NCI-H748 (cell line): ENCODE data around the gene TOX2.

Experiments
- DNase-seq: peaks from one replicate; lab custom pipeline; 2025; ENCODE audit not compliant: unreplicated experiment; lab: John Stamatoyannopoulos, UW

Gene TOX2, protein sequence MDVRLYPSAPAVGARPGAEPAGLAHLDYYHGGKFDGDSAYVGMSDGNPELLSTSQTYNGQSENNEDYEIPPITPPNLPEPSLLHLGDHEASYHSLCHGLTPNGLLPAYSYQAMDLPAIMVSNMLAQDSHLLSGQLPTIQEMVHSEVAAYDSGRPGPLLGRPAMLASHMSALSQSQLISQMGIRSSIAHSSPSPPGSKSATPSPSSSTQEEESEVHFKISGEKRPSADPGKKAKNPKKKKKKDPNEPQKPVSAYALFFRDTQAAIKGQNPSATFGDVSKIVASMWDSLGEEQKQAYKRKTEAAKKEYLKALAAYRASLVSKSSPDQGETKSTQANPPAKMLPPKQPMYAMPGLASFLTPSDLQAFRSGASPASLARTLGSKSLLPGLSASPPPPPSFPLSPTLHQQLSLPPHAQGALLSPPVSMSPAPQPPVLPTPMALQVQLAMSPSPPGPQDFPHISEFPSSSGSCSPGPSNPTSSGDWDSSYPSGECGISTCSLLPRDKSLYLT

DNA sequence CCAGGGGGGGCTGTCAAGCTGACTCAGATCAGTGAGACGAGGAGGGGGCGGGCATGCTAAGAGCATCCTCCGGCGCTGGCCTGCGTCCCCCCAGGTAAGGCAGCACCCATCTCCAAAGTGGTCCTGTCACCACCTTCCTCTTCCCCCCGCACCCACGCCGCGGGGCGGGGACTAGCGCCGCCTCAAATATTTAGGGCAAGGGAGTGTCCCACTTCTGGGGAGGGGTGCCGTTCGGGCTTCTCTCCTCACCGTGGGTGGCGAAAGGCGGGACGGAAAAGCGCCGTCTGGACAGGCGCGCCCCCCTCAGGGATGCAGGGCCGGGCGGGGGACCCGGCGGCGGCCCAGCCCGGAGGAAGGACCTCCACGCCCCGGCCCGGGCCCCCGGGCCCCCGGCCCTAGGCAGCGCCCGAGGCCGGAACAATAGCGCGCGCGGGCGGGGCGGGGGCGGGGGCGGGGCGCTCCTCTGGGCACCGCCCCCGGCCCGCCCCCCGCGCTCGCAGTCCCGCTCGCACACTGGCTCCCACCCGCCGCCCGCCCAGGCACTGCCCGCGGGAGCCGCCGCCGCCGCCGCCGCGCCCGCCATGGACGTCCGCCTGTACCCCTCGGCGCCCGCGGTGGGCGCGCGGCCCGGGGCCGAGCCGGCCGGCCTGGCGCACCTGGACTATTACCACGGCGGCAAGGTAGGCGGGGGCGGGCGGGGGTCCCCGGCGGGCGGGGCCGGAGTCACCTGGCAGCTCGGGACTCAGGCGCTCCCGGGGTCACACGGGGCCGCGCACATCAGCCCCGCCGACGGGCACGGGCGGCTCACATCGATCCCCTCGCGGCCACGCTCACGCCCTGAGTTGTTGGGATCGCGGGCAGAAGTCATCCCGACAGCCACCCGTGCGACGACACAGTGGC, at the start of gene TOX2:
TSS of gene TOX2 (plus strand) at position 542 of the 900 bp plus-strand sequence. CDS start at position 582, 40 bp downstream.
- peak; percentile 55 for DNase-seq

DNA sequence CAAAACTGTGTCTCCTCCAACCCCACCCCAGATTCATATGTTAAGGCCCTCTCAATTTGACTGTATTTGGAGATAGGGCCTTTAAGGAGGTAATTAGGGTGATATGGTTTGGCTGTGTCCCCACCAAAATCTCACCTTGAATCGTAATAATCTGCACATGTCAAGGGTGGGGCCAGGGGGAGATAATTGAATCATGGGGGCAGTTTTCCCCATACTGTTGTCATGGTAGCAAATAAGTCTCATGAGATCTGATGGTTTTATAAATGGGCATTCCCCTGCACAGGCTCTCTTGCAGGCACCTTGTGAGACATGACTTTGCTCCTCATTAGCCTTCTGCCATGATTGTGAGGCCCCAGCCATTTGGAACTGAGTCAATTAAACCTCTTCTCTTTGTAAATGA, 46.6 kb upstream of the TOX2 start:
- DNase-seq, result no peak

DNA sequence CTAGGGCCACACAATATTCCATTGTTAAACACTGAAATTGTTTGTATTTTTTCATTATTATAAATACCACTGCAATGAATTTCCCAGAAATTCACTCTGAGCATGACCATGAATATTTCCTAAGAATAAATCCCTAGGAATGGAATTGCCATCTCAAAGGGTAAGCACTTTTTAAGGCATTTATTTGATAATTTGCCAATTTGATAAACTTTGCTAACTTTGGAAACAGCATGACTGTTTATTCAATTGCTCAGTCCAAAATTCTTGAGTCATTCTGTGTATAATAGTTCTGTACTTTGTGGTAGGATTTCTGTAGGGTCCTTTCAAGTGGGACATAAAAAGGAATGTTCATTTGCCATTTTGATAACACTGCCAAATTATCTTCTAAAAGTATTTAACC, 44.2 kb upstream of the TOX2 start:
- DNase-seq, result no peak

DNA sequence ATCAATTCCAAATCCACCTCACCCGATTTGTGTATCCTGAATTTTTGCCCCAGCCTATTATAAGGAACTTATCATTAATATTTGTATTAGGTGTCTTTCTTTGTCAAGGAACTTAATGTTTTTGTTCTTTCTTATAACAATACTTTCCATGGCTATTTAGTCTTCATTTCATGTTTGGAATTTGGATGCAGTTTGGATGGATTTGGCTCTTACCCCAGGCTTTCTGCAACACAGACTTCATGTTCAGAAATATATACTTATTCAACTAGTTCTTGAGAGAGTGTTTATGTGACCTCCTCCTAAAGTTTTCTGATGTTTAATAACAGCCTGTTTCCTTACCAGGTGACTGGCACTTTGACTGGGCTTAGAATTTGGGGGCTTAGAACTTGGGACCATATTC, 35.9 kb upstream of the TOX2 start:
- DNase-seq, result no peak

DNA sequence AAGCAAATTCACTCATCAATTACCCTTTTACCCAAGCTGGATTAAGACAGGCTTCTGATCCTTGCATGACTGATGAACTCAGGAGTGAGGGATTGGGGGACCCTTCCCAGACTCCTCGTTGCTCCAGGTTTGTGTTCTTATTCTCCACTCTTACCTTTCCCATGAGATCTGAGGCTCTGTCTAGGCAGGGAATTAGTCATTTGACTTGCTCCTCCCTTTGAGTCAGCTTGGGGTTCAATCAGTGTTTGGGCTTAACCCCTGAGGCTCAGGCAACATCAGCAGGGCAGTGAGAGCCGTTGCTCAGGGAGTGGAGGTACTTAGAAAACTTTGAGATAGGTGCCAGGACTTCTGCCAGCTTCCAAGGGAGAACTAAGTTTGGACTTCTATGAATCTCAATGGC, 20.7 kb upstream of the TOX2 start:
- no peak for DNase-seq

DNA sequence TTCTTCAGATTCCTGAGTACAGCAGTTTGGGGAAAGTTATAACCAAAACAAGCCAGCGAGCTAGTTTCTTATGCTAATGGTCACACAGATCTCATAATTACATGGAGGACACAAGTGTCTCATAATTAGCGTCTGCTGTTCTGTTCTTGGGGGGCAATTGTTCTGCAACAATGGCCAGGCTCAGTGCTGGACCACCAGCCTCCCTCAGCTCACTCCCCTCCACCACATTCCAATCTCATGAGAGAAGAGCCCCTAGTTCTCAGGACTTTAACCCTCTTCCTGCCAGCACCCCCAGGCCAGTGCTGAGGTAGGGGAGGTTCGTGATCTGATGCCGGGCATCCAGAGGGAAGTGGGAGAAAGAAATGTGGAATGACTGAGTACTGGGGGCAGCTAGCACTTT, 20.2 kb upstream of the TOX2 start:
- DNase-seq, result no peak

DNA sequence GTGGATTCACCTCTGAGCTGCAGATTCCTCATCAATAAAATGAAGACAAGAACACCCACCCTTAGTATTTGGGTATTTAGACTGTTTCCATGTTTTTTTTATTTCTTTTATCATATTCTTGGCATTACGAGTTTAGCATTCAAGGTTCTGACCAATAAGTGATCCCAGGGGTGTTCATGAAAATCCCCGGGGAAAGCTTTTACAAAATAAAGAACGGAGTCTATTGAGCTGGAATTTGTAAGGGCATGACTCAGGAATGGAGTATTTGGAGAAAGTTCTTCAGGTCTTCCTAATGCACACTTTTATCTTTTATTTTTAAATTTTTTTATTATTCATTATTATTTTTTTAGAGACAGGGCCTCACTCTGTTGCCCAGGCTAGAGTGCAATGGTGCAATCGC, 19.4 kb upstream of the TOX2 start:
- DNase-seq, result no peak

DNA sequence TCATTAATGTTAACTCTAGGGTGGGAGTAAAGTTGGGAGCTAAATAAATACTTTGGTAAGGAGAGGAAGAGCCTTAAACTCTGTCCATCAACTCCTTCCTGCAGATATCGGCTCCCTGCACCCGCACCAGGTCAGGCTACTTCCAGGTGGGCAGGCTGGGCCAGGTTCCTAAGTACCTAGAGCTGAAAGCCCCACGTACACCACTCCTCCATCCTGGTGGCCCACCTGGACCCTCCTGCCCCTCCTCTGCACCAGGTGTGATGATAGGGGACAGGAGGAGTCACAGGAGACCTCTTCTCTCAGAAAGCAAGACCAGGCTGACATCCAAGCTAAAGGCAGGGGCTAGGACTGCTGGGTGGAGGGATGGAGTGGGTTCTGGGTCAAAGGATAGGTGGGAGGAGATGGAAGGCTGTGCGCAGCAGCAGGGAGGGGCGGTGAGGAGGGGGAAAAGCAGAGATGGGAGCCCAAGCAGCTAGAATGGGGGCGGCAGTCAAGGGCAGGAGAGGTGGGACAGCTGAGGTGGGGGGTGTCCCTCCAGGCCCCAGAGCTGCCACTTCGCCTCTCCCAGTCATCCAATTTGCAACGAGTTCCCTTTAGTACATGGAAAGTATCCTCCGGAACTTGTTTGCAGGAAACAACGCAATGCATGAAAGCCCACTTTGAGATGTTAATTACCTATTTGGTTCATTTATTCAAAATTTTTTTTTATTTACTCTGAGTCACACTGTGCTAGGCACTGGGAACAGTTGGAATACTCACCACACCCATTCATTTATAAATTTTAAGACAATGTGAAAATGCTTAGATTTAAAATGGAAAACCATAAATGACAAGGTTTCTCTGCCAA, 15.2 kb upstream of the TOX2 start:
- DNase-seq, result no peak

DNA sequence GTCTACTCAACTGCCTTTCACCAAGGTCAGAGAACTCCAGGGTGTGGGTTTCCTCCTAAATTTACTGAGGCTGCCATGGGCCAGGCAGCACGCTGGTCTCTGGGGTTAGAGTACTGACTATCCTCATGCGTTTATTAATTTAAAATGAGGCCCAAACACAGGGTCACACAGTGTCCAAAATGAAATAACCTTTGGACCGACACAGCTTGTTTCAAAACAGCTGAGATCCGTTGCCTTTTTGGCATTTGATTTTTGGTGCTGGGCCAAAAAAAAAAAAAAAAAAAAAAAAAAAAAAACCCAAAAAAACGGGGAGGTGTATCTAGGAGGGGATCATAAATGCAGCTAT, 14.6 kb upstream of the TOX2 start:
- no peak for DNase-seq

DNA sequence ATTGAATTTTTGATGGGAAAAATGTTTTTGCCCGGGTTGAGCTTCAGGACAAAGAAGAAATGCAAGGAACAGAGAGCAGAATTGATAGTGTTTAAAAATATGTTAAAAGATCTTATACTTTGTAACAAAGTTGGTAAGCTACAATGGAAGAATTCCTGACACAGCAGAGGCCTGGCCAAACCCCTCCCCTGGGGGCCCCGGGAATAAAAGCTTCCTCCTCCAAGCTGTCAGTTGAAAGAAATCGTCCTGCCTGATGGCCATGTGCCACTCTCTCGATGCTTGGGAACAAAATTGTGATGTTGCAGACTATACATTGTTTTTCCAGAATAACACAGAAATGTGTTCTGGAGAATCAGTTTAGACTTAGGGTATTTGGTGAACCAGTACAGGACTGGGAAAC, 14.2 kb upstream of the TOX2 start:
- no peak for DNase-seq

DNA sequence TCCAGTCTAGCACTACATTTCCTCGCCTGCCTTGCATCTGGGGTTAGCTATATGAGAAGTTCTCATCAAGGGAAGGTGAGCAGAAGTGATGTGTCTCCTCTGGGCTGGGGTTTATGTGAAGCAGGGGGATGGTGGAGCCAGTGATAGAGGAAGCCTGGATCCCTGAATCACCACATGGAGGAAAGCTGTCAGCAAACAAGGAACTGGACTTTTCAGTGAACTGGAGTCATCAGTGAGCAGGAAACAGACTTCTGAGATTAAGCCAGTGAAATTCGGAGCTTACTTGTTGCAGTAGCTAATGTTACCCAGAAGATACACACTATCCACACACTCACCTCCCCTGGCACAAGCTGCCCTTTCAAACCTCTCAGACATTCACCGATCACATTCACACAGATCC, 13.4 kb upstream of the TOX2 start:
- no peak for DNase-seq

DNA sequence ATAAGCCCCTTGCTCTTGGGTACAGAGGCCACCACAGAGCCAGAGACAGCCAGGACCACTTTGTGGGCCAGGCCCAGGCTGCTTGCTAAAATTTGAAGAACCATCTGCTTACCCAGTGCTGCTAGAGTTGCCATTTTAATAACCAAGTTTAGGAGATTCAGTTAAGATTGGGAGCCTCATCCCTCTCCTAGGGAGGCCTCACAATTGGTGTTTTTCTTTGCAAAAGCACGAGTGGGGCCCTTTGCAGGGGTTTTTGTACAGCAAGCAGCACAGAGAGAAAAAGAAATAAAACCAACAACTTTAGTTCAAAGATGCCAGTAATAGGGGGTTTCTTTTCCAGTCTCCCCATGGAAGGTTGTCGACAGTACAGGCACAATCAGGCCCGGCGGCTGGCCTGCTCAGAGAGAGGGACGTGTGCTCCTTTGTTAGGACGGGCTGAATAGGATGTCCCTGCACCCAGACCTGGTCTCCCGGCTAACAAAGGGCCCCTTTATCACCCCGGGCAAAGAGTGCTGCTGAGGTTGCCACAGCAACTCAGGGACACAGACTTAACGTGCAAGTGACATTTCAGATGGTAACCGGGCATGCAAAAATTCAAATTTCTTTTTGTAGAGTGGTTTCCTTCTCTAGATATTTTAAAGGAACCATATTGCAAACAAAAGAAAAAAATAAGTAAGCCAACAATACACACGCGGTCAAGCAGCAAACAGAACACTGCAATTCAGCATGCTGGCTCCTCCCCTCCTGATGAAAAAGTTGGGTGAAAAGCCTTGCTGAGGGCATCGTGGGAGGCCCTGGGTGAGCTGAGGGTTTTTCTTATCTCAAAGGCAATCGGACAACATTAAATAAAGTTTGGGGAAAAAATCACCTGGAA, 10.5 kb upstream of the TOX2 start:
- peak; percentile 55 for DNase-seq

DNA sequence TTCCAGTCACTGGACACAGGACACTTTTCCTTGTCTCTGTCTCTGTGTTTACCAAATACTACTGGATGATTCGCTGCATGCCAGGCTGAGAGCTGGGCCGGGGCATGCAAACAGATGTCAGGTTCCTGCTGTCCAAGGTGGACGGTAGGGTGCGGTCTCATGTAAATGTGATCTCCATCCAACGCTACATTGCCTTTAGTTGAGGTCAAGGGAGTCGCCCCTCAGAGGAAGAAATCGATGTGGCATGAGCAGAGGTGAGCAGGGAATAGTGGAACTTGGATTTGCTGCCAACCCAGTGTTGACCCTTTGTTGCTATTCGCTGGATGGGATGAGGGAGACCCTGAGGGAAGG, 9.8 kb upstream of the TOX2 start:
- DNase-seq, result peak; percentile 20

DNA sequence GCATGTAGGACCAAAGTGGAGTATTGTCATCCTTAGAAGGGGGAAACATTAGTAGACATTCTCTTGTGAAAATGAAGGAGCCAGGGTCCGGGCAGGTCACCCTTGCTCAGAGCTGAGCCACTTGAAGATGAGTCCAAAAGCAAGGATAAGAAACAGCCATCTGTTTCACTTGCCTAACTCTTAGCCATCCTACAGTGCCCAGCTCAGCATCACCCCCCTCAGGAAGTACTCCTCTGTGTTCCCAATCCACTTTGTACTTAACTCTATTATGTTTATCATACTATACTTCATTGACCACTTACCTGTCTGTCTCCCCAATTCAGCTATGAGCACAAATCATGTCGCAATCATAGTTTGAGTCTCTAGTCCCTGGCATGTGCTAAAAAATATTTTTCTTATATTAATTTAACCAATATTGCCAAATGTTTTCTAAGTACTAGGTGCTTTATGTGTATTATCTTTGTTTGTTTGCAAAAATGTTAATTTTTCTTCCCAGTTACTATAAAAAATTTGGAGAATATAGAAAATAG, 8.1 kb upstream of the TOX2 start:
- DNase-seq, result no peak

DNA sequence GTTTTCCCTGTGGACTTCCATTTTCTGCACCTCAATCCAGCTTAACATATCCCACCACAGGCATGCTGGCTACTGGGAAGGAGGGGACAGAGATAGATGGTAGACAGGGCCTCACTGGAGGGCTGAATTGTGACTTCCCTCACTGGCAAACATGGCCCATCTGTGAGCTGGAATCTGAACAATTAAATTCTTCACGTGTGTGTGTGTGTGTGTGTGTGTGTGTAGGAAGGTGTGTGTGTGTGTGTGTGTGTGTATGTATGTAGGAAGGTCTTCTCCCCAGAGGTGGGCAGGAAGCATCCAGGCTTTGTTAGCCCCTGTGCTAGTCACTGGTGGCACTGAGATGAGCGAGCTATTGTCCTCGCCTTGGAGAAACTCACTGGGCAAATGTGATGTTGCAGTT, 5.4 kb upstream of the TOX2 start:
- no peak for DNase-seq

DNA sequence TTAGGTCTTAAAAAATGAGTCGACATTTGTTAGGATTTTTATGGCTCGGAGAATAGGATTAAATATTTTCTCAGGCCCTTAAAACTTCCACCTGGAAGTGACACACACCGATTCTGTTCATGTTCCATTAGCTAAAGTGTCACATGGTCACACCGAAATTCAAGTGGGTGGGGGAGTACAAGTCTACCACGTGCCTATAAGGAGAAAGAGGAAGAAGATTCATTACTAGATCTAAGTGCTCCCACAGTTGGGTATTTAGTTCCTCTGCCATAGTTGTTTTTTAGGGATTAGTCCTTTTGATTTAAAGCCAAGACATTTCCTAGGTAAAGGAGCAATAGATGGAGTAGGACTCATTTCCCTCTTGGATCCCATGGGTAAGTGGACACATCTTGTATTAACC, 4.9 kb upstream of the TOX2 start:
- DNase-seq, result no peak

DNA sequence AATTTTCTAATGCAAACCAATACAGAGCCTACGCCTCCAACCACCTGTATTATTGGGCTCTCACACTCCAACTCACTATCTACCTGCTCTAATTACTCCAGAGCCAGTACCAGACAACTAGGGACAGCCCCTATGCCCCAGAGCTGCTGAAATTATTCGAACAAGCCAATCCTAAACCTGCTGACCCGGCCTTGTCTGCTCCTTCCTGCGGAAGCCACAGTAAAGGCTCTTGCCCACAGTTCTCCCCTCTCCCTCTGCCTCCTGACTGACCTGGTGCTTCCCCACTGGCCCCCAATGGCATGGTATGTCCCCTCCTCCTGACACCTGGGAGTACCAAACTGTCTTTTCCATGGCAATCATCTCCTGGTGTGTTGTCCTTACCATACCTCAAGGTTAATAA, 4.1 kb upstream of the TOX2 start:
- no peak for DNase-seq

DNA sequence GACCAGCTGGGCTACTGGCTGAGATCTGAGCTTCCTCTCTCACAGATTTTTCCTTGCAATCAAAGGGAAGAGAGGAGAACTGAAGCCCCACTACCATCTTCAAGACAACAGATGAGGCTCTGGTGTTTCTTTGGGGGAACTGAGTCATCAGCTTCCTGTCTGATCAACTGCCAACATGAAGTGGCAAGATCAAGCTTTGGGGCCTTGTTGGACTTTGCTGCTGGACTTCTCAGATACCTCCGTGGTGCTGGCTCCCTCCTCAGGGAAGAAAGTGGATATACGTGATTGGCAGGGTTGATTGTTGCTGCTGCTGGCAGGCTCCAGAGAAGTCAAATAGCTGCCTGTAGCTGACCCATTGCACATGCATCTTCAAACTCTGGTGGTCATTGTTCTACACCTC, 3.6 kb upstream of the TOX2 start:
- peak; percentile 14 for DNase-seq

DNA sequence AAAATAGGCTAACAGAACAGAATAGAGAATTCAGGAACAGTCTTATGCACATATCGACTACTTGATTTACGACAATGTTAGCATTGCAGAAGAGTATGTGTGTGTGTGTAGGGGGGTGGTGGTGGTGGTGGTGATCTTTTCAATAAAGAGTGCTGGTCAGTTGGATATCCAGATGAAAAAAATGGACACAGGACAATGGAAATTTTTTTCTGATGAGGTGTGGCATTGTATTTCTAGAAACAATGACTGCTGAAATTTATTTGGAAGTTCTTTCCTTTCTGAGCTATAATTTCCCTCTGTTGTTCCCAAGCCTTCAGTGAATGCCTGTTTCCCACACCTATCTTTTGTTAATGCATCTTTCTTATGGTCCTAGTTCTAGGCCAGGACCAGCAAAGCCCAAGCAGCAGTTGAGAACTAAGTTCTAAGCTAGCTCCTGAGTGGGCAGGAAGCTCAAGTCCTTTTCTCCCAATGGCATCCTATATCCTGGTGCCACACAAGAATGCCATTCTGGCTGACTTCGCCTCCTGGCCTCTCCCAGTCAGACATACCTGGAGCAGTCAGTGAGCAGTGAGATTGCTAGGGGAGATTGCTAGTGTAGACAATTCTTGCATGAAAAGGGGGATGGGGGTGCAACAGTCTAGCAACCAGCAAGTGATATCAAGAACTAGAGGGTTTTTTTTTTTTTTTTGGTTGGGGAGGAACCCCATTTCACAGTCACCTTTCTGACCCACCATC, 1.2 kb upstream of the TOX2 start:
- peak; percentile 9 for DNase-seq
